T-helper 22 cell (primary cell): Measurements from ENCODE around the gene MSANTD7.
"Not testable (repeated sequence)": the region's sequence is repeated elsewhere in the genome, so short reads cannot be mapped to it uniquely, and the experiment has no call there.

Experiments used
- DNase-seq: peaks from one replicate; pipeline ENCODE4 v3.0.0-alpha.2; 2020; ENCODE audit warnings: low read depth

The MSANTD7 gene, protein sequence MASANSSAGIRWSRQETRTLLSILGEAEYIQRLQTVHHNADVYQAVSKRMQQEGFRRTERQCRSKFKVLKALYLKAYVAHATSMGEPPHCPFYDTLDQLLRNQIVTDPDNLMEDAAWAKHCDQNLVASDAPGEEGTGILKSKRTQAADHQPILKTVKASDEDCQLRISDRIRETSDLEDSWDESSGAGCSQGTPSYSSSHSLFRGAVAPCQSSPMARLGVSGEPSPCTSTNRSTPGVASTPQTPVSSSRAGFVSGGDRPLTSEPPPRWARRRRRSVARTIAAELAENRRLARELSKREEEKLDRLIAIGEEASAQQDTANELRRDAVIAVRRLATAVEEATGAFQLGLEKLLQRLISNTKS

GRCh38 chr10:14837757-14838581, at the start of gene MSANTD7, which contains the start of the genes CDNF and HSPA14:
Gene MSANTD7, plus strand, starts transcription at chr10:14838306. Its CDS starts 3,979 bp downstream, at chr10:14842285.
Gene CDNF, minus strand, starts transcription at chr10:14838037. Its CDS starts 91 bp downstream, at chr10:14837946.
Gene HSPA14, plus strand, starts transcription at chr10:14838306. Its CDS starts 97 bp downstream, at chr10:14838403.
- peak; percentile 98 for DNase-seq

- no peak for DNase-seq
Observed at GRCh38 chr10:14798636-14799035, 39.5 kb upstream of the MSANTD7 start.

DNA sequence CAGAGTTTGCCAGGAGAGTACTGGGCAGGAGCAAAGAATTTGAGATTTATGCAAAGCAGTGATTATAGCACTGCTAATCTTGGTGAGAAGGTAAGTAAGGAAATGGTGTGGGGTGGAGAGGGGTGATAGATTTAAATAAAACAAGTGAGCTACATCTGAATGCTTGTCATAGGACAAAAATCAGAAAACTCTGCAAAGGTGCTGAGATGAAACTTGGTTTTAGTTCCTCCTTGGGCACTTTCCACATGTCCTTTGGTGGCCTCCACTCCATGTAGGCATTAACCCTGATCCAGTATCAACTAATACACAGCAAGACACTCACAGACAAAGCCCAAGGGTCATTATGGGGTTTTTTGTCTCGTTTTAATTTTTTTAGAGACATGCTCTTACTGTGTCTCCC, 37.7 kb upstream of the MSANTD7 start:
- DNase-seq = no peak

DNA sequence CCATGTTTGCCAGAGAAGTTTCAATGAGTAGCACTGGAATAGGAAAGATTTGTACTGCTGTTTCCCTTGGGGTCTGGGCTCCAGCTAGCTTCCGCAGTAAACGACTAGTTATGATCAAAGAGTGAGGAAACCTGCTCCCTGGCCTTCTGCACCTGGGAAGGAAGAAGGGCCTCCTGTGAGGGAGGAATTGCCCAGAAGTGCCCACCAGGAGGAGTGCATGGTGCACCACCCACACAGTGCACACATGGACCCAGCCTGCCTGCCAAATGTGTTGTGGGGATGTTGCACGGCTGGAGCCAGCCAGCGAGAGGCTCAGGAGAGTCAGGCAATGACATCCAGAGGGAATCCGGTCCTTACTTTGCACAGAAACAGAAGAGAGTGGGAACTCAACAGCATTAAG, 36.4 kb upstream of the MSANTD7 start:
- no peak for DNase-seq

GRCh38 chr10:14803827-14804226, 34.3 kb upstream of the MSANTD7 start:
- DNase-seq = no peak

DNA sequence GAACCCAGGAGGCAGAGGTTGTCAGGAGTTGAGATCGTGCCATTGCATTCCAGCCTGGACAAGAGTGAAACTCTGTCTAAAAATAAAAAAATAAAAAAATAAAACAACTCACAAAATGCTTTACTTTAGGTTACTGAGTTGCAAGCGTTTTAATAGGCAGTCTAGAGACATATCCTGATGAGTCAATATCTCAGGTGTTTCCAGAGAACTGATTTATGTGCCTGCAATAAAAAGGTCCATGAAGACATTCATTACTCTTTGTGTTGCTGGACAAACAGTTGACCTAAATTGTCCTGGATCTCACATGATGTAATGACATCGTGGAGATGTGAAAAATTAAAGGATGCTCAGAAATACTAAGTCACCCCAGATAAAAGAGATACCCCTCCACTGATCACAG, 31.8 kb upstream of the MSANTD7 start:
- no peak for DNase-seq

GRCh38 chr10:14810969-14811953, 26.8 kb upstream of the MSANTD7 start:
- DNase-seq = no peak

GRCh38 chr10:14812271-14812670, 25.8 kb upstream of the MSANTD7 start:
- no peak for DNase-seq

DNA sequence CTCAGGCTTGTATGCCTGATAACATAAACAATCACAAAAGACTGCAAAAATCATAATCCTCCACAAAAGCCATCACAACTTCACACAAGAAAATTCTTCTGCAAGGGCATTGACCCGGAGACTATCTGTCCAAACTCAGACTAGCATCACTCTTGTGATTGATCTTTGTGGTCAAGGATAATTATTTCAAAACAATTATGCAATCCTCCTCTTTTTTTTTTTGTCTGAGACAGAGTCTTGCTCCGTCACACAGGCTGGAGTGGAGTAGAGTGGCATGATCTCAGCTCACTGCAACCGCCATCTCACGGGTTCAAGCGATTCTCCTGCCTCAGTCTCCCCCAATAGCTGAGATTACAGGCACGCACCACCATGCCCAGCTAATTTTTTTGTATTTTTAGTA, 22.4 kb upstream of the MSANTD7 start:
- DNase-seq = no peak

GRCh38 chr10:14816717-14817116, 21.4 kb upstream of the MSANTD7 start:
- not testable (repeated sequence) for DNase-seq

DNA sequence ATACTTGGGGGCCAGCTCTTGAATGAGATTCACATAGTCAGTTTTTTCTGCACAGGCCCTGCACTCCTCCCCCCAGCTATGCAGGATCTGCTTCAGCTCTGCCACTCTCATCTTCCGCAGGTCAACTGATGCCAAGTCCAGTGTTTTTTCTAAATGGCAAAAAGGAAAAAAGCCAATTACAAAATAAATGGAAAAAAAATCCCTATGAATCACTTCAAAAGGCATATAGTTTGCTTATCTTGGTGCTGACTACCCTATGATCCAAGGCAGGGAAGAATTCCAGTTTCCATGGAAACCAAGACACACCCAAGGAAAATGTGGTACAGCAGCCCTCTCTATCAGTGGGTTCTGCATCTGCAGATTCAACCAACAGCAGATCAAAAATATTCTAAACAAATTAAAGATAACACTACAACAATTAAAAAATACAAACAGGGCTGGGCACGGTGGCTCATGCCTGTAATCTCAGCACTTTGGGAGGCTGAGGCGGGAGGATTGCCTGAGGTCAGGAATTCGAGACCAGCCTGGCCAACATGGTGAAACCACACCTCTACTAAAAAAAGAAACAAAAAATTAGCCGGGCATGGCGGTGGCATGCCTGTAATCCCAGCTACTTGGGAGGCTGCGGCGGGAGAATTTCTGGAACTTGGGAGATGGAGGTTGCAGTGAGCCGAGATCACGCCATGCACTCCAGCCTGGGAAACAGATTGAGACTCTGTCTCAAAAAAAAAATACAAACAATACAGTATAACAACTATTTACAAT, 17.9 kb upstream of the MSANTD7 start:
- no peak for DNase-seq

DNA sequence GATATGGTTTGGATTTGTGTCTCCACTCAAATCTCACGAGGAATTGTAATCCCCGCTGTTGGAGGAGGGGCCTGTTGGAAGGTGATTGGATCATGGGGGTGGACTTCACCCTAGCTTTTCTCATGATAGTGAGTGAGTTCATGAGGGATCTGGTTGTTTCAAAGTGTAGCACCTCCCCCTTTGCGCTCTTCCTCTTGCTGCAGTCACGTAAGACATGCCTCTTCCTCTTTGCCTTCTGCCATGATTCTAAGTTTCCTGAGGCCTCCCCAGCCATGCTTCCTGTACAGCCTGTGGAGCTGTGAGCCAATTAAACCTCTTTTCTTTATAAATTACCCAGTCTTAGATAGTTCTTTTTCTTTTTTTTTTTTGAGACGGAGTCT, 17.3 kb upstream of the MSANTD7 start:
- no peak for DNase-seq

GRCh38 chr10:14821635-14822375, 16.3 kb upstream of the MSANTD7 start:
- DNase-seq = no peak

GRCh38 chr10:14822879-14823755, 15.0 kb upstream of the MSANTD7 start:
- DNase-seq = no peak

DNA sequence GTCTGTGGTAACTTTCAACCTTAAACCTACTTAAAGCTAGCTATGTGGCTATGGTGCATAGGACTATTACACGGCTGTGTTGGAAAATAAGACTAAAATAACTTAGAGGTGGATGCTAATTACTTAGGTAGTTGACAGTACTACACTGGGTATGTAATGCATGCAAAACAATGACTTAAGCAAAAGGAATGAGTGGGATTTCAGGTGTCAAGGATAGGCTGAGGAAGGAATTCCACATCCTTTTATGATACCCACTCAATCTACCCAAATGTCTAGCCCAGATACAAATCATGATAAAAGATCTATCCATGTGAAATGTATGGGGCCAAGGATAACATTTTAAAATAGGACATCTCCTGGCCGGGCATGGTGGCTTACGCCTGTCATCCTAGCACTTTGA, 14.1 kb upstream of the MSANTD7 start:
- no peak for DNase-seq

- DNase-seq = no peak
Observed at GRCh38 chr10:14826076-14826829, 11.9 kb upstream of the MSANTD7 start.

DNA sequence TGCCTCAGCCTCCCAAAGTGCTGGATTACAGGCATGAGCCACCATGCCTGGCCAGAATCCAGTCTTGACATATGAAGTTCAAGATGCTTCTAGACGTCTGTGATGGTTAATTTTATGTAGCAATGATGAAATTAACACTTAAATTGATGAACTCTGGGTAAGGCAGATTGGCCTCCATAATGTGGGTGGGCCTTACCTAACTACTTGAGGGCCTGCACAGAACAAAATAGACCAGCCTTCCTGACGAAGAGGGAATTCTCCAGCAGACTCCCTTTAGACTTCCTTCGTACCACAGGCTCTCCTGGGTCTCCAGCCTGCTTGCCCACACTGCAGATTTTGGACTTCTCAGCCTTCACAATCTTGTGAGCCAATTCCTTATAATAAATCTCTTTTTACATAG, 5.0 kb upstream of the MSANTD7 start:
- no peak for DNase-seq

GRCh38 chr10:14836208-14836607, 1.9 kb upstream of the MSANTD7 start:
- no peak for DNase-seq
